ENCODE results near the gene JOSD1.
A peak's percentile ranks its signal among the peaks of the same experiment; 100 is the strongest.

JOSD1 gene

GRCh38 chr22:38700789-38701628 is at the start of gene JOSD1:
TSS of gene JOSD1 (minus strand) at chr22:38700943. CDS start at chr22:38699987, 956 bp downstream.
- DNase-seq, result peak; percentile 12

- DNase-seq, result no peak
These were observed 49.4 kb upstream of the JOSD1 start for GRCh38 chr22:38750104-38750503.

GRCh38 chr22:38748487-38749136 is 47.9 kb upstream of the JOSD1 start:
- DNase-seq, result no peak

GRCh38 chr22:38745676-38746460 is 45.1 kb upstream of the JOSD1 start:
- no peak for DNase-seq

GRCh38 chr22:38744981-38745380 is 44.2 kb upstream of the JOSD1 start:
- DNase-seq, result no peak

GRCh38 chr22:38742176-38742942 is 41.6 kb upstream of the JOSD1 start:
- DNase-seq, result no peak

GRCh38 chr22:38741576-38741975 is 40.8 kb upstream of the JOSD1 start:
- DNase-seq, result no peak

GRCh38 chr22:38741166-38741565 is 40.4 kb upstream of the JOSD1 start:
- DNase-seq, result no peak

- no peak for DNase-seq
These were observed 40.0 kb upstream of the JOSD1 start for GRCh38 chr22:38740754-38741153.

GRCh38 chr22:38740116-38740723 is 39.5 kb upstream of the JOSD1 start:
- DNase-seq, result no peak

- DNase-seq, result no peak
These were observed 38.7 kb upstream of the JOSD1 start for GRCh38 chr22:38739300-38740055.

GRCh38 chr22:38738475-38739070 is 37.8 kb upstream of the JOSD1 start:
- DNase-seq, result no peak

GRCh38 chr22:38737302-38738060 is 36.7 kb upstream of the JOSD1 start:
- no peak for DNase-seq

- DNase-seq, result no peak
These were observed 35.5 kb upstream of the JOSD1 start for GRCh38 chr22:38736257-38736570.

- no peak for DNase-seq
These were observed 34.9 kb upstream of the JOSD1 start for GRCh38 chr22:38735465-38736256.

GRCh38 chr22:38735126-38735464 is 34.4 kb upstream of the JOSD1 start:
- DNase-seq, result no peak

- no peak for DNase-seq
These were observed 33.8 kb upstream of the JOSD1 start for GRCh38 chr22:38734421-38735100.

- DNase-seq, result no peak
These were observed 33.1 kb upstream of the JOSD1 start for GRCh38 chr22:38733724-38734381.

GRCh38 chr22:38733329-38733723 is 32.6 kb upstream of the JOSD1 start:
- DNase-seq, result no peak
